22Rv1 (cell line): ENCODE measurements around the gene CSMD2.
"Not testable (repeated sequence)": the region's sequence is repeated elsewhere in the genome, so short reads cannot be mapped to it uniquely, and the experiment has no call there.

Experiments
- H3K27ac ChIP-seq: fragments of 450-650 bp; 2 replicates; pipeline ENCODE4 v1.5.1; 2017
- ZFX ChIP-seq: fragments of 450-650 bp; IDR thresholded peaks from 2 replicates; pipeline ENCODE4 v1.6.1; 2017; ENCODE audit warnings: antibody characterized with exemption, borderline replicate concordance
- TF ChIP-seq, protein P1 (sequence below): fragments of 450-650 bp; IDR thresholded peaks from 2 replicates; pipeline ENCODE4 v1.5.1; 2017; ENCODE audit warnings: mild to moderate bottlenecking

CSMD2 gene

DNA sequence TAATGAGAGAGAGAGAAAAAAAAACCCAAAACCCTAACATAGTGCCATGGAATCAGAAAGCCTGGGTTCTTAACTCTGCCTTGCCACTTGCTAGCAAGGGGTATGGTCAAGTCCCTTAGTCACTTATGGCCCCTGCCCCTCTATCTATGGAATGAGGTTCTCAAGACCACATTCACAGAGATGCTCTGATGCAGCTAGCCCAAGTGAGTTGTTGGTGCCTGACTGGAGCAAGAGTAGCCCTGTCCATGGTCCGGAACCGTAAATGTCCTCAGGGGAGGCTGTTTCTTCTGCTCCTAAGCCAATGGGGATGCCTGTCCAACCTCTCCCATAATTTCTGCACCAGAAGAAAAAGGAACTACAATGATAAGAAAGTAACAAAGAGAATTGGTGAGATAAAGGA lies 56.8 kb downstream of the CSMD2 start:
- no peak overlapping the region for H3K27ac ChIP-seq
- TF ChIP-seq ZFX, result no peak
- TF ChIP-seq, protein P1, sequence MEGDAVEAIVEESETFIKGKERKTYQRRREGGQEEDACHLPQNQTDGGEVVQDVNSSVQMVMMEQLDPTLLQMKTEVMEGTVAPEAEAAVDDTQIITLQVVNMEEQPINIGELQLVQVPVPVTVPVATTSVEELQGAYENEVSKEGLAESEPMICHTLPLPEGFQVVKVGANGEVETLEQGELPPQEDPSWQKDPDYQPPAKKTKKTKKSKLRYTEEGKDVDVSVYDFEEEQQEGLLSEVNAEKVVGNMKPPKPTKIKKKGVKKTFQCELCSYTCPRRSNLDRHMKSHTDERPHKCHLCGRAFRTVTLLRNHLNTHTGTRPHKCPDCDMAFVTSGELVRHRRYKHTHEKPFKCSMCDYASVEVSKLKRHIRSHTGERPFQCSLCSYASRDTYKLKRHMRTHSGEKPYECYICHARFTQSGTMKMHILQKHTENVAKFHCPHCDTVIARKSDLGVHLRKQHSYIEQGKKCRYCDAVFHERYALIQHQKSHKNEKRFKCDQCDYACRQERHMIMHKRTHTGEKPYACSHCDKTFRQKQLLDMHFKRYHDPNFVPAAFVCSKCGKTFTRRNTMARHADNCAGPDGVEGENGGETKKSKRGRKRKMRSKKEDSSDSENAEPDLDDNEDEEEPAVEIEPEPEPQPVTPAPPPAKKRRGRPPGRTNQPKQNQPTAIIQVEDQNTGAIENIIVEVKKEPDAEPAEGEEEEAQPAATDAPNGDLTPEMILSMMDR, result no peak

DNA sequence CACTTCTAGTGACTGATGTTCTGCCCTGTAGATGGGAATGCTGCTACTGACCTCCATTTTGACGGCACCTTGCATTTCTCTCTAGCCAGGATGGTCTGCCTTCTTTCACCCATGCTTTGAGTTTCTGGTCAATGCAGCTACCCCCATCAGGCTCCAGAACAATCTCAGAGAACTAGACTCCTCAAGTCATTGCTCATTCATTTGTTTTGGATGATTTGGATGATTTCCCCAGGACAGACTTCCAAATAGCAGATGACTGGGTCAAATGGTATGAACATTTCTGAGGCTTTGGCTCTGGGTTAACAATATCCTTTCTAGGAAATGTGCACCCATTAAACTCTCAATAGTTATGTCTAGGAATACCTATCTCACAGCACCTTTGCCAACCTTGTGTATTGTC lies 63.9 kb downstream of the CSMD2 start:
- H3K27ac ChIP-seq, result no peak overlapping the region
- TF ChIP-seq ZFX, result no peak
- TF ChIP-seq, protein P1, result no peak

- no peak overlapping the region for H3K27ac ChIP-seq
- no peak for TF ChIP-seq ZFX
- TF ChIP-seq, protein P1, result no peak
These were observed 64.7 kb downstream of the CSMD2 start for GRCh38 chr1:34100332-34100731.

DNA sequence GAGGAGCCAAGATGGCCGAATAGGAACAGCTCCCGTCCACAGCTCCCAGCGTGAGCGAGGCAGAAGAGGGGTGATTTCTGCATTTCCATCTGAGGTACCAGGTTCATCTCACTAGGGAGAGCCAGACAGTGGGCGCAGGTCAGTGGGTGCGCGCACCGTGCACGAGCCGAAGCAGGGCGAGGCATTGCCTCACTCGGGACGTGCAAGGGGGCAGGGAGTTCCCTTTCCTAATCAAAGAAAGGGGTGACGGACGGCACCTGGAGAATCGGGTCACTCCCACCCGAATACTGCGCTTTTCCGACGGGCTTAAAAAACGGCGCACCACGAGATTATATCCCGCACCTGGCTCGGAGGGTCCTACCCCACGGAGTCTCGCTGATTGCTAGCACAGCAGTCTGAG lies 72.6 kb downstream of the CSMD2 start:
- not testable (repeated sequence) for H3K27ac ChIP-seq

DNA sequence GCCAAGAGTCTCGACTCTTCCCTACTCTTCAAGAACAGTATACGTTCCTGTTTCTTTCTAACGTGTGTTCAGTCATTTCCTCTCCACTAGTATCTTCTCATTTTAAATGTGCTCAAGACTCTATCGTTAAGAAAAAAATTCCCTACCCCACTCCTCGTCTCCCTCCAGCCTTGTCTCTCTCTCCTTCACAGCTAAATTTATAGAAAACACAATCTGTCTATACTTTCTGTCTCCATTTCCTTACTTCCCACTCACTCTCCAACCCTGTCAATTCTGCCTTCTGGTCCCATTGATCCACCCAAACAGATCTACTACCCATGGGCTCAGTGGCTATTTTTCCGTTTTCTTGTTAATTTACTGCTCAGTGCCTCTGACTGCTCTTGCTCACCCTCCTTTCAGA lies 75.3 kb downstream of the CSMD2 start:
- no peak overlapping the region for H3K27ac ChIP-seq
- TF ChIP-seq, protein P1, result no peak
- TF ChIP-seq ZFX, result no peak

GRCh38 chr1:34087986-34088385 lies 77.0 kb downstream of the CSMD2 start:
- no peak for TF ChIP-seq ZFX
- TF ChIP-seq, protein P1, result no peak
- no peak overlapping the region for H3K27ac ChIP-seq

GRCh38 chr1:34086561-34086960 lies 78.5 kb downstream of the CSMD2 start:
- H3K27ac ChIP-seq, result no peak overlapping the region
- TF ChIP-seq, protein P1, result no peak
- TF ChIP-seq ZFX, result no peak

DNA sequence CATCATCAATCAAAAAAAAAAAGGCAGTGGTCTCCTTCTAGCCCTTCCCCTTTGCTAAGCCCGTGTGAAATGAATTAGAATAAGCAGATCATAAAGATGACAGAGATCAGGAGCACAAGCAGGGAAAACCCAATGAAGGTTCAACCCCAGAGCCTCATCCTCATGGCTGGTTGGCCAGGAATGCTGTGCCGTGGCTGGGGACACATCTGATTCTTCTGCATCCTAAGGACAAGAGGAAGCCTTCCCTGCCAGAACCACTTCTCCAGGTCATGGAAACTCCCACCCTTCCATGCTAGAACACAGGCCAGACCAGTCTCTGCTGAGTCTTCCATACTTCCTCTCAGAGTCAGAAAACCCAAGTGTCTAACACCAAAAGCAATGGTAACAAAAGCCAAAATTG lies 81.1 kb downstream of the CSMD2 start:
- H3K27ac ChIP-seq, result no peak overlapping the region
- no peak for TF ChIP-seq ZFX
- TF ChIP-seq, protein P1, result no peak

GRCh38 chr1:34082085-34082670 lies 82.9 kb downstream of the CSMD2 start:
- not testable (repeated sequence) for H3K27ac ChIP-seq
